ACC112 (cell line): ENCODE measurements around the gene HNRNPU.

Source experiments
- H2AFZ ChIP-seq: fragments of 200-600 bp; sonication (generic); one replicate; pipeline ENCODE4 v1.6.0; 2017; ENCODE audit warnings: antibody characterized with exemption, low read length; ENCODE audit not compliant: unreplicated experiment
- H3K27ac ChIP-seq: fragments of 200-600 bp; sonication (generic); 2 replicates; pipeline ENCODE4 v1.5.1; 2014; ENCODE audit warnings: low read depth, mild to moderate bottlenecking, antibody characterized with exemption, low read length, moderate library complexity
- H3K27me3 ChIP-seq: fragments of 200-600 bp; sonication (generic); 2 replicates; pipeline ENCODE4 v1.6.1; 2014; ENCODE audit warnings: mild to moderate bottlenecking, antibody characterized with exemption, low read length, moderate library complexity, mixed read lengths; ENCODE audit not compliant: insufficient read depth
- H3K36me3 ChIP-seq: fragments of 200-600 bp; sonication (generic); 2 replicates; pipeline ENCODE4 v1.6.1; 2016; ENCODE audit warnings: mild to moderate bottlenecking, antibody characterized with exemption, low read length, moderate library complexity, mixed read lengths; ENCODE audit not compliant: insufficient read depth
- H3K4me1 ChIP-seq: fragments of 200-600 bp; sonication (generic); one replicate; pipeline ENCODE4 v1.6.1; 2016; ENCODE audit warnings: low read length, mixed read lengths; ENCODE audit not compliant: insufficient read depth, unreplicated experiment, control insufficient read depth
- H3K4me3 ChIP-seq: fragments of 200-600 bp; sonication (generic); 2 replicates; pipeline ENCODE4 v1.5.1; 2014; ENCODE audit warnings: mild to moderate bottlenecking, low read depth, low read length
- H3K79me2 ChIP-seq: fragments of 200-600 bp; sonication (generic); one replicate; pipeline ENCODE4 v1.6.0; 2016; ENCODE audit warnings: low read length; ENCODE audit not compliant: control insufficient read depth, unreplicated experiment, insufficient read depth

The HNRNPU gene

GRCh38 chr1:244876228-244876910 lies 12.0 kb upstream of the HNRNPU start:
- Histone ChIP-seq H2AFZ (no peak overlapping the region), H3K4me1 (no peaks in the 10 kb centered on the region), H3K36me3 (no peaks in the 10 kb centered on the region), H3K79me2 (no peaks in the 10 kb centered on the region), H3K27me3 (no peaks in the 10 kb centered on the region), H3K4me3 (no peak overlapping the region), H3K27ac (no peak overlapping the region)

- Histone ChIP-seq H3K27me3 (no peaks in the 10 kb centered on the region), H3K4me1 (no peaks in the 10 kb centered on the region), H3K36me3 (no peaks in the 10 kb centered on the region), H3K4me3 (no peak overlapping the region), H3K27ac (no peak overlapping the region), H2AFZ (no peak overlapping the region), H3K79me2 (no peaks in the 10 kb centered on the region)
These were observed 10.7 kb upstream of the HNRNPU start for GRCh38 chr1:244874974-244875579.

- Histone ChIP-seq H3K4me3 (no peak overlapping the region), H2AFZ (no peak overlapping the region), H3K36me3 (no peaks in the 10 kb centered on the region), H3K79me2 (no peaks in the 10 kb centered on the region), H3K4me1 (peaks cover 11% of the 10 kb centered on the region), H3K27ac (no peak overlapping the region), H3K27me3 (no peaks in the 10 kb centered on the region)
These were observed 5.6 kb upstream of the HNRNPU start for GRCh38 chr1:244869950-244870349.

- no peak overlapping the region for H3K27ac ChIP-seq
- no peaks in the 10 kb centered on the region for H3K36me3 ChIP-seq
- H3K27me3 ChIP-seq, result no peaks in the 10 kb centered on the region
- H3K79me2 ChIP-seq, result no peaks in the 10 kb centered on the region
- no peak overlapping the region for H3K4me3 ChIP-seq
- no peak overlapping the region for H2AFZ ChIP-seq
- peaks cover 11% of the 10 kb centered on the region for H3K4me1 ChIP-seq
These were observed 5.1 kb upstream of the HNRNPU start for GRCh38 chr1:244869364-244869827.

- H3K79me2 ChIP-seq, result peaks cover 6% of the 10 kb centered on the region
- H3K27me3 ChIP-seq, result no peaks in the 10 kb centered on the region
- H2AFZ ChIP-seq, result no peak overlapping the region
- no peak overlapping the region for H3K4me3 ChIP-seq
- H3K36me3 ChIP-seq, result no peaks in the 10 kb centered on the region
- H3K4me1 ChIP-seq, result peaks cover 11% of the 10 kb centered on the region
- H3K27ac ChIP-seq, result no peak overlapping the region
These were observed 4.4 kb upstream of the HNRNPU start for GRCh38 chr1:244868484-244869363.

GRCh38 chr1:244866355-244866754 lies 2.0 kb upstream of the HNRNPU start:
- Histone ChIP-seq H3K36me3 (peaks cover 14% of the 10 kb centered on the region), H2AFZ (no peak overlapping the region), H3K4me3 (no peak overlapping the region), H3K27me3 (no peaks in the 10 kb centered on the region), H3K79me2 (peaks cover 26% of the 10 kb centered on the region), H3K27ac (no peak overlapping the region), H3K4me1 (peaks cover 12% of the 10 kb centered on the region)

- H3K27ac ChIP-seq, result peak overlapping the region; percentile 18; the same call in 1 of the 2 replicates
- H3K4me1 ChIP-seq, result peaks cover 18% of the 10 kb centered on the region
- H2AFZ ChIP-seq, result no peak overlapping the region
- H3K27me3 ChIP-seq, result no peaks in the 10 kb centered on the region
- H3K79me2 ChIP-seq, result peaks cover 31% of the 10 kb centered on the region
- peaks cover 20% of the 10 kb centered on the region for H3K36me3 ChIP-seq
- peak overlapping the region; percentile 99; the same call in 1 of the 2 replicates for H3K4me3 ChIP-seq
These were observed 1.5 kb upstream of the HNRNPU start for GRCh38 chr1:244865820-244866219.

GRCh38 chr1:244865028-244865371 lies 657 bp upstream of the HNRNPU start:
- Histone ChIP-seq H2AFZ (peak overlapping the region; percentile 66), H3K27ac (peak overlapping the region; percentile 89), H3K79me2 (peaks cover 39% of the 10 kb centered on the region), H3K36me3 (peaks cover 27% of the 10 kb centered on the region), H3K4me1 (peaks cover 26% of the 10 kb centered on the region), H3K27me3 (no peaks in the 10 kb centered on the region), H3K4me3 (peak overlapping the region; percentile 99)

- Histone ChIP-seq H3K4me1 (peaks cover 37% of the 10 kb centered on the region), H3K79me2 (peaks cover 52% of the 10 kb centered on the region), H3K27ac (peak overlapping the region; percentile 89), H3K4me3 (peak overlapping the region; percentile 99), H3K36me3 (peaks cover 38% of the 10 kb centered on the region), H3K27me3 (no peaks in the 10 kb centered on the region), H2AFZ (no peak overlapping the region)
These were observed 671 bp downstream of the HNRNPU start for GRCh38 chr1:244863491-244864252.
